Tibial nerve (tissue), 4 donors: ENCODE data around the gene SBK1.

ENCODE experiments used
- EP300 ChIP-seq, 2 donors: sonication (generic); formaldehyde crosslinking; IDR thresholded peaks; one replicate each; pipeline ENCODE4 v1.6.1; 2017; ENCODE audit warnings: antibody characterized with exemption in 2 of 2, mild to moderate bottlenecking in 1 of 2
- POLR2A ChIP-seq, 2 donors: fragments of 450-650 bp; IDR thresholded peaks; one replicate each; pipeline ENCODE4 v1.6.1; 2017; ENCODE audit warnings: antibody characterized with exemption in 2 of 2, mild to moderate bottlenecking in 2 of 2, moderate library complexity in 2 of 2
- TF ChIP-seq, protein P1 (sequence below), 5 experiments: fragments of 200-600 bp in 3 of 5; fragments of 450-650 bp in 2 of 5; sonication (generic) in 3 of 5; IDR thresholded peaks; one replicate each; pipeline ENCODE4 v1.5.1; 2016 to 2019; ENCODE audit warnings: antibody characterized with exemption in 5 of 5, mild to moderate bottlenecking in 3 of 5, moderate library complexity in 2 of 5

DNA sequence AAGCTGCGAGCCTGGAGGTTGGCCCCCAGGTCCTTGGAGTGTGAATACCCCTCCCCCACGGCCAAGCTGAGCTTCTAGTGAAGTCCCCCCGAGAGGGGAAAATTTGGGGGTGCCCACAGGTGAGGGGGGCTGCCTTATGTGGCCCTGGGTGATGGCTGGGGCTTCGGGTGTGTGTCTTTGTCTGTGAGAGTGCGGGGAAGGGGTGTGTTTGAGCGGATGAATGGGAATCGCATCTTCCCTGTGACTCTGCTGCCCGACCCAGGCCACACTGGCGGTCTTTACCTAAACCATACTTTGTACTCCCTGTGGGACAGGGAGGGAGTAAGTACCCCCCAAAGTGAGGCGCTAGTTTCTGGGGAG, 1.3 kb downstream of the SBK1 start:
- TF ChIP-seq, protein P1, sequence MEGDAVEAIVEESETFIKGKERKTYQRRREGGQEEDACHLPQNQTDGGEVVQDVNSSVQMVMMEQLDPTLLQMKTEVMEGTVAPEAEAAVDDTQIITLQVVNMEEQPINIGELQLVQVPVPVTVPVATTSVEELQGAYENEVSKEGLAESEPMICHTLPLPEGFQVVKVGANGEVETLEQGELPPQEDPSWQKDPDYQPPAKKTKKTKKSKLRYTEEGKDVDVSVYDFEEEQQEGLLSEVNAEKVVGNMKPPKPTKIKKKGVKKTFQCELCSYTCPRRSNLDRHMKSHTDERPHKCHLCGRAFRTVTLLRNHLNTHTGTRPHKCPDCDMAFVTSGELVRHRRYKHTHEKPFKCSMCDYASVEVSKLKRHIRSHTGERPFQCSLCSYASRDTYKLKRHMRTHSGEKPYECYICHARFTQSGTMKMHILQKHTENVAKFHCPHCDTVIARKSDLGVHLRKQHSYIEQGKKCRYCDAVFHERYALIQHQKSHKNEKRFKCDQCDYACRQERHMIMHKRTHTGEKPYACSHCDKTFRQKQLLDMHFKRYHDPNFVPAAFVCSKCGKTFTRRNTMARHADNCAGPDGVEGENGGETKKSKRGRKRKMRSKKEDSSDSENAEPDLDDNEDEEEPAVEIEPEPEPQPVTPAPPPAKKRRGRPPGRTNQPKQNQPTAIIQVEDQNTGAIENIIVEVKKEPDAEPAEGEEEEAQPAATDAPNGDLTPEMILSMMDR (IDR thresholded peaks at IDR 0.05), result no peak
- TF ChIP-seq EP300 (IDR thresholded peaks at IDR 0.05) (no peak), POLR2A (IDR thresholded peaks at IDR 0.05) (no peak)
